Measurements from ENCODE around the gene TTC13. TPM values are rescaled to one million over a fixed set of nuclear protein-coding genes. Genes with fewer than 3 reads are reported as not detected.

TTC13 gene
- total RNA-seq, 1 donor from 2014 or later, result 35.4 TPM

- no peak for TF ChIP-seq CTCF (IDR thresholded peaks at IDR 0.05)
- no peak for ATAC-seq (ENCODE audit: low read depth)
- Mint-ChIP-seq H3K4me3 (no peak overlapping the region), H3K27ac (no peak overlapping the region), H3K9me3 (no peaks in the 10 kb centered on the region), H3K36me3 (ENCODE audit: low read depth) (peaks cover 1% of the 10 kb centered on the region), H3K27me3 (no peaks in the 10 kb centered on the region), H3K4me1 (no peaks in the 10 kb centered on the region)
- ChIA-PET POLR2A (no interaction called here), CTCF (no interaction called here)
- no peak for DNase-seq
- intact Hi-C loops (cut with micrococcal nuclease), result no loop called here
These were observed 121.6 kb downstream of the TTC13 start for GRCh38 chr1:230857077-230857476.

Other genes starting within 250 kb of the TTC13 start
- gene CAPN9, start 231.5 kb downstream of the TTC13 start, total RNA-seq, result not detected in 2 replicates
- 3.5 and 3.9 TPM in 2 replicates for gene C1orf198, start 110.3 kb downstream of the TTC13 start, total RNA-seq
- 13.1 and 13.7 TPM in 2 replicates for gene ARV1, start 233 bp upstream of the TTC13 start, total RNA-seq
- 5.2 and 5.3 TPM in 2 replicates for gene FAM89A, start 61.4 kb upstream of the TTC13 start, total RNA-seq
- not detected in 2 replicates for gene TRIM67, start 183.2 kb upstream of the TTC13 start, total RNA-seq